ENCODE data around the gene PODNL1.
A peak's percentile ranks its signal among the peaks of the same experiment; 100 is the strongest.
"Not testable (repeated sequence)": the region's sequence is repeated elsewhere in the genome, so short reads cannot be mapped to it uniquely, and the experiment has no call there.

The PODNL1 gene

GRCh38 chr19:13935765-13936510, 2.3 kb downstream of the PODNL1 start:
- in situ Hi-C loops (cut with HindIII; ENCODE audit: low pct_ligation_motif_present, low pct_unique_long_range_greater_than_20kb, low sequenced_read_pairs): no loop called here
- no peak for DNase-seq

- DNase-seq: no peak
- in situ Hi-C loops (cut with HindIII; ENCODE audit: low pct_ligation_motif_present, low pct_unique_long_range_greater_than_20kb, low sequenced_read_pairs): no loop called here
Observed at GRCh38 chr19:13934785-13935109, 3.5 kb downstream of the PODNL1 start.

GRCh38 chr19:13932911-13933393, 5.3 kb downstream of the PODNL1 start:
- in situ Hi-C loops (cut with HindIII; ENCODE audit: low pct_ligation_motif_present, low pct_unique_long_range_greater_than_20kb, low sequenced_read_pairs): no loop called here
- no peak for DNase-seq

- in situ Hi-C loops (cut with HindIII; ENCODE audit: low pct_ligation_motif_present, low pct_unique_long_range_greater_than_20kb, low sequenced_read_pairs): no loop called here
Observed at GRCh38 chr19:13932149-13932637, 6.0 kb downstream of the PODNL1 start.

GRCh38 chr19:13931391-13932148, 6.6 kb downstream of the PODNL1 start:
- in situ Hi-C loops (cut with HindIII; ENCODE audit: low pct_ligation_motif_present, low pct_unique_long_range_greater_than_20kb, low sequenced_read_pairs): no loop called here
- no peak for DNase-seq

More at GRCh38 chr19:13932149-13932637, 6.0 kb downstream of the PODNL1 start:
- DNase-seq: no peak

GRCh38 chr19:13930402-13930801, 7.8 kb downstream of the PODNL1 start:
- no peak for DNase-seq
- in situ Hi-C loops (cut with HindIII; ENCODE audit: low pct_ligation_motif_present, low pct_unique_long_range_greater_than_20kb, low sequenced_read_pairs): no loop called here

GRCh38 chr19:13929956-13930355, 8.3 kb downstream of the PODNL1 start:
- in situ Hi-C loops (cut with HindIII; ENCODE audit: low pct_ligation_motif_present, low pct_unique_long_range_greater_than_20kb, low sequenced_read_pairs): no loop called here
- no peak for DNase-seq

GRCh38 chr19:13929340-13929739, 8.9 kb downstream of the PODNL1 start:
- in situ Hi-C loops (cut with HindIII; ENCODE audit: low pct_ligation_motif_present, low pct_unique_long_range_greater_than_20kb, low sequenced_read_pairs): no loop called here
- DNase-seq: no peak

GRCh38 chr19:13926715-13927114, 11.5 kb downstream of the PODNL1 start:
- no peak for DNase-seq
- in situ Hi-C loops (cut with HindIII; ENCODE audit: low pct_ligation_motif_present, low pct_unique_long_range_greater_than_20kb, low sequenced_read_pairs): no loop called here

- in situ Hi-C loops (cut with HindIII; ENCODE audit: low pct_ligation_motif_present, low pct_unique_long_range_greater_than_20kb, low sequenced_read_pairs): no loop called here
- no peak for DNase-seq
Observed at GRCh38 chr19:13926010-13926409, 12.2 kb downstream of the PODNL1 start.

- DNase-seq: no peak
- in situ Hi-C loops (cut with HindIII; ENCODE audit: low pct_ligation_motif_present, low pct_unique_long_range_greater_than_20kb, low sequenced_read_pairs): no loop called here
Observed at GRCh38 chr19:13923194-13923987, 14.8 kb downstream of the PODNL1 start.

- in situ Hi-C loops (cut with HindIII; ENCODE audit: low pct_ligation_motif_present, low pct_unique_long_range_greater_than_20kb, low sequenced_read_pairs); DNase-seq: not testable (repeated sequence)
Observed at GRCh38 chr19:13922118-13922517, 16.1 kb downstream of the PODNL1 start.

- in situ Hi-C loops (cut with HindIII; ENCODE audit: low pct_ligation_motif_present, low pct_unique_long_range_greater_than_20kb, low sequenced_read_pairs): no loop called here
- DNase-seq: peak; percentile 45
Observed at GRCh38 chr19:13920940-13921747, 17.1 kb downstream of the PODNL1 start.

- in situ Hi-C loops (cut with HindIII; ENCODE audit: low pct_ligation_motif_present, low pct_unique_long_range_greater_than_20kb, low sequenced_read_pairs): no loop called here
Observed at GRCh38 chr19:13920524-13920923, 17.7 kb downstream of the PODNL1 start.

GRCh38 chr19:13918726-13919411, 19.3 kb downstream of the PODNL1 start:
- DNase-seq: no peak
- in situ Hi-C loops (cut with HindIII; ENCODE audit: low pct_ligation_motif_present, low pct_unique_long_range_greater_than_20kb, low sequenced_read_pairs): no loop called here

More at GRCh38 chr19:13920524-13920923, 17.7 kb downstream of the PODNL1 start:
- no peak for DNase-seq

GRCh38 chr19:13917888-13918406, 20.3 kb downstream of the PODNL1 start:
- in situ Hi-C loops (cut with HindIII; ENCODE audit: low pct_ligation_motif_present, low pct_unique_long_range_greater_than_20kb, low sequenced_read_pairs): no loop called here
- DNase-seq: no peak

- no peak for DNase-seq
- in situ Hi-C loops (cut with HindIII; ENCODE audit: low pct_ligation_motif_present, low pct_unique_long_range_greater_than_20kb, low sequenced_read_pairs): no loop called here
Observed at GRCh38 chr19:13914777-13915176, 23.4 kb downstream of the PODNL1 start.
